Neutrophil (primary cell): ENCODE data around the gene RAB6B.

Source experiments
- H3K27ac ChIP-seq: fragments of 200-600 bp; sonication (generic); 2 replicates; pipeline ENCODE4 v1.5.1; 2016; ENCODE audit warnings: mild to moderate bottlenecking, moderate library complexity
- H3K27me3 ChIP-seq: fragments of 200-600 bp; sonication (generic); 2 replicates; pipeline ENCODE4 v1.6.0; 2016; ENCODE audit warnings: mild to moderate bottlenecking
- H3K36me3 ChIP-seq: fragments of 200-600 bp; sonication (generic); 2 replicates; pipeline ENCODE4 v1.5.1; 2017
- H3K4me1 ChIP-seq, 2 experiments: fragments of 200-600 bp in 1 of 2; sonication (generic) in 1 of 2; 1 replicate in 1 of 2; 2 replicates in 1 of 2; pipeline versions ENCODE4 v1.5.1 to v1.6.1; 2013 to 2016; ENCODE audit warnings: low read depth in 1 of 2, low read length in 1 of 2, mild to moderate bottlenecking in 1 of 2, moderate library complexity in 1 of 2; ENCODE audit not compliant: control insufficient read depth in 1 of 2, insufficient read depth in 1 of 2
- H3K4me3 ChIP-seq, 2 experiments: fragments of 200-600 bp in 1 of 2; sonication (generic) in 1 of 2; 1 replicate in 1 of 2; 2 replicates in 1 of 2; pipeline ENCODE4 v1.5.1; 2013 to 2016; ENCODE audit warnings: low read depth in 1 of 2, low read length in 1 of 2, mild to moderate bottlenecking in 1 of 2, moderate library complexity in 1 of 2
- H3K9me3 ChIP-seq: fragments of 200-600 bp; sonication (generic); 2 replicates; pipeline ENCODE4 v1.5.1; 2016
- TF ChIP-seq, protein P1 (sequence below): fragments of 200-600 bp; sonication (generic); IDR thresholded peaks from 2 replicates; pipeline ENCODE4 v1.5.1; 2016; ENCODE audit warnings: antibody characterized with exemption

The RAB6B gene

GRCh38 chr3:133896002-133896761 is 500 bp upstream of the RAB6B start:
- no peak overlapping the region for H3K4me3 ChIP-seq
- H3K4me1 ChIP-seq = peaks cover 3 to 9% of the 10 kb centered on the region in 2 experiments
- H3K9me3 ChIP-seq = no peaks in the 10 kb centered on the region
- no peaks in the 10 kb centered on the region for H3K36me3 ChIP-seq
- TF ChIP-seq, protein P1, sequence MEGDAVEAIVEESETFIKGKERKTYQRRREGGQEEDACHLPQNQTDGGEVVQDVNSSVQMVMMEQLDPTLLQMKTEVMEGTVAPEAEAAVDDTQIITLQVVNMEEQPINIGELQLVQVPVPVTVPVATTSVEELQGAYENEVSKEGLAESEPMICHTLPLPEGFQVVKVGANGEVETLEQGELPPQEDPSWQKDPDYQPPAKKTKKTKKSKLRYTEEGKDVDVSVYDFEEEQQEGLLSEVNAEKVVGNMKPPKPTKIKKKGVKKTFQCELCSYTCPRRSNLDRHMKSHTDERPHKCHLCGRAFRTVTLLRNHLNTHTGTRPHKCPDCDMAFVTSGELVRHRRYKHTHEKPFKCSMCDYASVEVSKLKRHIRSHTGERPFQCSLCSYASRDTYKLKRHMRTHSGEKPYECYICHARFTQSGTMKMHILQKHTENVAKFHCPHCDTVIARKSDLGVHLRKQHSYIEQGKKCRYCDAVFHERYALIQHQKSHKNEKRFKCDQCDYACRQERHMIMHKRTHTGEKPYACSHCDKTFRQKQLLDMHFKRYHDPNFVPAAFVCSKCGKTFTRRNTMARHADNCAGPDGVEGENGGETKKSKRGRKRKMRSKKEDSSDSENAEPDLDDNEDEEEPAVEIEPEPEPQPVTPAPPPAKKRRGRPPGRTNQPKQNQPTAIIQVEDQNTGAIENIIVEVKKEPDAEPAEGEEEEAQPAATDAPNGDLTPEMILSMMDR = no peak
- no peak overlapping the region for H3K27ac ChIP-seq
- peaks cover 77% of the 10 kb centered on the region for H3K27me3 ChIP-seq

DNA sequence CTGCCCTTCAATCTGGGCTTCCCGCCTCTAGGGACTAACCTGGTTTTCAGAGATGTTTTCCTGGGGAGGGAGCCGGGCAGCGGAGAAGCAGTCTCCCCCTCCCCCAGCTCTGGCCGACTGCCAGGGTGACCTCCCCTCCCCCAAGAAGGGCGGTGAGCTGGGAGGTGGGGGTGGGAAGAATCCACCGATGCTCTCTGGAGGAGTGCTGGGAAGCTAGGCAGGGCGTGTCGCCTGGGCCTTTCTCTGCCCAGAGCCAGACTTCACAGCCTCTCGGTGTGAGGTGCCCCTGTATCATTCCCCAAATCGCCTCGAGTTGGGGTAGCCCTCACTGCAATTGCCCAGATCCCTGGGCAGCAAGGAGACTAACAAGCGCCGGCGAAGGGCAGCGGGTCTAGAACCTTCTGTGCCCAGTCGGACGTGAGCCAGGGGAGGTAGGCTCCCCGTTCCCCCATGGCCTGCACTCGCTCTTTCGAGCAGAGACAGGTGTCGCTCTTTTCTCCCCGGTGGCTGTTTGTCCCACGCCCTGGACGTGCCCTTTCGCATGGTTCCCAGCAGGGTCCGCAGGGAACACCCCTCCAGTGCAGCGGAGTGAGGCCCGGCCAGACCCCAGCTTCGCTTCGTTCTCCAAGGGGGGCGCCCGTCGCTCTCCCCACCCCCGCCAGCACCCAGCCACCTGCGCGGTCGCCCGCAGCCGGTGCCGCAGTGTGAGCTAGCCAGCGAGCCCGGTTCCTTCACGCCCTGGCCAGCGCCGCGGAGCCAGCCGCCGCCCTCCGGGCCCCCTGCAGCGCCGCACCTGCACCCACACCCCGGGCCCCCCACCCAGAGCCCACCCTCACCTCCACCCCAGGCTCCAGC is 1.1 kb downstream of the RAB6B start:
- TF ChIP-seq, protein P1 = no peak
- Histone ChIP-seq H3K27ac (no peak overlapping the region), H3K27me3 (peaks cover 77% of the 10 kb centered on the region), H3K4me3 (no peak overlapping the region), H3K9me3 (no peaks in the 10 kb centered on the region), H3K36me3 (no peaks in the 10 kb centered on the region), H3K4me1 (peaks cover 3 to 9% of the 10 kb centered on the region in 2 experiments)

DNA sequence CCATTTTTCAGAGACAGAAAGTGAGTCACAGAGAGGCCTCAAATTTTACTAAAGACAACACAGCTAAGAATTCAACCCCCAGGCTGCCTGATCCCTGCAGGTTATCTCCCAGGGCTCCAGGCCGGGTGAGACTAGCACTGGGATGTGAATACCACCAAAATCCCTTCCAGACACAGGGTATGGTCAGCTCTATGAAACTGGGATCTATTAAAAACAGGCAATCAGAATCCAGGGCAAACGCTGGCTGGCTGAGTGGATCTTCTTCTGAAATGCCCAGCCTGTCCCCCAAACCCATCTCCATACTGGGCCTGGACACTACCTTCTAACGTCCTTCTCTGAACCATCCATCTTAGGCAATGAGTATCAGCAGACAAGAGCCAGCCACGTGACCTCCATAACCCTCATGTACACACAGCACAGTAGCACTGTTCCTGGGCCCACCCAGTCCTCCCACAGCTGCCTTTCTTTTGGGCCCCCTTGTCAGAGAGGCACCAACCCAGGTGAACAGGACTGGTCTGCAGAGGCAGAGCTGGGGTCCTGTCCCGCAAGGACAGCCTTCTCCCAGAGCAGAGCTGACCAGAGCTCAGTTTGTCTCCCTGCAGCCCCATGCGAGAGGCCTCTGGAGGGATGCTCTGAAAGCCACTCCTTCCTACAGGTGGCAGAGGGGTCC is 1.9 kb downstream of the RAB6B start:
- no peak overlapping the region for H3K27ac ChIP-seq
- peaks cover 3 to 9% of the 10 kb centered on the region in 2 experiments for H3K4me1 ChIP-seq
- peaks cover 72% of the 10 kb centered on the region for H3K27me3 ChIP-seq
- H3K36me3 ChIP-seq = no peaks in the 10 kb centered on the region
- H3K9me3 ChIP-seq = no peaks in the 10 kb centered on the region
- TF ChIP-seq, protein P1 = no peak
- no peak overlapping the region for H3K4me3 ChIP-seq

GRCh38 chr3:133892541-133893231 is 3.0 kb downstream of the RAB6B start:
- TF ChIP-seq, protein P1 = no peak
- Histone ChIP-seq H3K36me3 (no peaks in the 10 kb centered on the region), H3K27ac (no peak overlapping the region), H3K9me3 (no peaks in the 10 kb centered on the region), H3K4me3 (no peak overlapping the region), H3K27me3 (peaks cover 61% of the 10 kb centered on the region), H3K4me1 (peaks cover 3 to 9% of the 10 kb centered on the region in 2 experiments)
